ENCODE results near the gene GP1BA.

GP1BA gene

DNA sequence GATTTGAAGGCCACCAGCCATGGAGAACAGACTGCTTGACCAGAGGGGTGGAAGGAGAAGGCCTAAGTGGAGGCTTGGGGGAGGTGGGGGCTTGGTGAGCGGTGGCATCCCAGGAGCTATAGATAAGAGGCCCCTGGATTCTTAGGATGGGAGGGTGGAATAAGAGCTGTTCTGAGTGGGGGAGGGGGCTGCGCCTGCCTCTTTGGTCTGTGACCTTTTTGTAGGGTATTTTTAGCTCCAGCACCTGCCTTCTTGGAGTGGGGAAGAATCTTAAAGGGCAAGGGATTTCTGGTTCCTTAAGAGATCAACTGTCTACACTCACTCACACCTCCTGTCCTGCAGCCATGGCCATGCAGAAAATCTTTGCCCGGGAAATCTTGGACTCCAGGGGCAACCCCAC, 19.4 kb downstream of the GP1BA start:
- no peak for DNase-seq

GRCh38 chr17:4953451-4953961, 21.4 kb downstream of the GP1BA start:
- DNase-seq, result no peak

- no peak for DNase-seq
Measured at GRCh38 chr17:4955091-4955490, 23.0 kb downstream of the GP1BA start.

DNA sequence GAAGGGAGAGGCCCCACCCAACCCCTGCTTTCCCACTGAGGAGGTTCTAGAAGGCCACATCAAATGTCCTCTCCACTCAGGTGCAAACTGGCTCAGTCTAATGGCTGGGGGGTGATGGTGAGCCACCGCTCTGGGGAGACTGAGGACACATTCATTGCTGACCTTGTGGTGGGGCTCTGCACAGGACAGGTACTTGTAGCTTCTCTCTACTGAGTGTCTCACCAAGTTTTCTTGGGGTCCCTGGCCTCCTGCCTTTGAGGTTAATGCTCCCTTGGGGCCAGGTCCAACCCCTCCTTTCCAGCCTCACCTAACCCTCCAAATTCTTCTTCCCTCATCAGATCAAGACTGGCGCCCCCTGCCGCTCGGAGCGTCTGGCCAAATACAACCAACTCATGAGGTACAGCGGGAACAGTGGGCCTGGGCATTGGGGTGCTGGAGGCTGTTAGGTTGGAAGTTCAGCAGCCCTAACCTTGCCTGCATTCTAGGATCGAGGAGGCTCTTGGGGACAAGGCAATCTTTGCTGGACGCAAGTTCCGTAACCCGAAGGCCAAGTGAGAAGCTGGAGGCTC, 24.5 kb downstream of the GP1BA start:
- DNase-seq, result no peak

DNA sequence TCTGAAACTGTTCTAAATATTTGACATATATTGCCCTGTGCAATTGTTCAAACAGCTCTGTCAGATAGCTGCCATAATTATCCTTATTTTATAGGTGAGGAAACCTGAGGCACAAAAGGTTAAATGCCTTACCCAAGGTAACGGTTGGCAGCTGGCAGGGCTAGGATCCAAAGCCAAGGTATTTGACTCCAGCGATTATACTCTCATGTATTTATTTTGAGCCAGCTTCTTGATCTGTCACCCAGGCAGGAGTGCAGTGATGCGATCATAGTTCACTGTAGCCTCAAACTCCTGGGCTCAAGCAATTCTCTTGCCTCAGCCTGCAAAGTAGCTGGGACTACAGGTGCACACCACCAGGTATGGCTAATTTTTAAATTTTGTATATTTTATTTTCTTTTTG, 26.0 kb downstream of the GP1BA start:
- no peak for DNase-seq

DNA sequence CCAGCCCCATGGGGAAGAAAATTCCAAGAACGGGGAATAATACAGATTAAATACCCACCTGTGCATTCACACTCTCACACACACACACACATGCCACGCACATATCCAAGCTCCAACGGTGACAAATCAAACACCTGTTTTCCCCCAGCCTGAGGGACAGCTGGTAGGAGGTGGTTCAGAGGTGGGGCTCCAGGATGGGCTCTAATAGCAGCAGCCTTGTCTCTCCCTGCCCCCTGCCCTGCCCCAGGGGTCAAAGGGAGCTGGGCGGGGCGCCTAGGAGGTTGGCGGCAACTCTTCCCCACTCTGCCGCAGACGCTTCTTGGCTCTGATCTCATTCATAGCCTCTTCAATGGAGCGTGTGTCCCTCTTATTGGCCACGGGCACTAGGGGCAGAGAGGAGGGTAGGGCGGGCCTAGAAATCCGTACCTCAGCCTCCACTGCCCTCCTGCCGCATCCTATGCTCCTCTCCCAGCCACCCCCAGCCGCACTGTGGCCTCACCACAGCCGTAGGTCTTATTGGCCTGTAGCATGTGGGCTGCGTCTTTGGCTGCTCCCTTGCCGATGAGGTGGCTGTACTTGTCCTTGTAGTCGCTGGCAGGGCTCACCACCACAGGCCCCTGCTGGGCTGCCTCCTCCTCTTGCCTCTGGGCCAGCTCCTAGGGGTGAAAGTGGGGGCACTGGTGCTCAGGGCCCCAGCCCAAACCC, 27.3 kb downstream of the GP1BA start:
- DNase-seq, result no peak

- DNase-seq, result no peak
Measured at GRCh38 chr17:4960279-4960922, 28.3 kb downstream of the GP1BA start.

DNA sequence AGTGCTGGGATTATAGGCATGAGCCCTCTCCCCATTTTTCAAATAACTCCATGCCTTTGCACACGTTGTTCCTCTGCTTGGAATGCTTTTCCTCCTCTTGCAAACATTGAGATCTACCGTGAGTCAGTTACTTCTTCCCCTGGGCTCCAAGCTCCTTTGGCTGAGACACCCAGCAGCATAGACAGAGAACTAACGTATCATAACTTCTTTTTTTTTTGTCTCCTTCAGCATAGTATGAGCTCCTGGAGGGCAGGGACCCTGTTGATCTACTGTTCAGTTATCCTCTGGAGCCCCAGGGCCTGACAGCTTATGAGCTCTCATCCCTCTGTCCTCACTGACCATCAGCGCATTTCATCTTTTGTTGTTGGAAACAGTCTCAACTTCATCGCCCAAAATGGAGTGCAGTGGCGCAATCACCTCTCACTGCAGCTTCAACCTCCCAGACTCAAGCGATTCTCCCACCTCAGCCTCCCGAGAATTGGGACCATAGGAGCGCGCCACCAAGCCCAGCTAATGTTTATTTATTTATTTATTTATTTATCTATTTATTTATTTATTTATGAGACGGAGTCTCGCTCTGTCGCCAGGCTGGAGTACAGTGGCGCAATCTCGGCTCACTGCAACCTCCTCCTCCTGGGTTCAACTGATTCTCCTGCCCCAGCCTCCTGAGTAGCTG, 33.4 kb downstream of the GP1BA start:
- no peak for DNase-seq

- peak; percentile 96 for DNase-seq
Measured at GRCh38 chr17:4966844-4967538, 34.9 kb downstream of the GP1BA start.

GRCh38 chr17:4967539-4968485, 35.7 kb downstream of the GP1BA start, which contains the start of gene SPAG7:
SPAG7 (minus strand) TSS chr17:4967817; CDS start chr17:4967804, 13 bp downstream.
- DNase-seq, result peak; percentile 92

DNA sequence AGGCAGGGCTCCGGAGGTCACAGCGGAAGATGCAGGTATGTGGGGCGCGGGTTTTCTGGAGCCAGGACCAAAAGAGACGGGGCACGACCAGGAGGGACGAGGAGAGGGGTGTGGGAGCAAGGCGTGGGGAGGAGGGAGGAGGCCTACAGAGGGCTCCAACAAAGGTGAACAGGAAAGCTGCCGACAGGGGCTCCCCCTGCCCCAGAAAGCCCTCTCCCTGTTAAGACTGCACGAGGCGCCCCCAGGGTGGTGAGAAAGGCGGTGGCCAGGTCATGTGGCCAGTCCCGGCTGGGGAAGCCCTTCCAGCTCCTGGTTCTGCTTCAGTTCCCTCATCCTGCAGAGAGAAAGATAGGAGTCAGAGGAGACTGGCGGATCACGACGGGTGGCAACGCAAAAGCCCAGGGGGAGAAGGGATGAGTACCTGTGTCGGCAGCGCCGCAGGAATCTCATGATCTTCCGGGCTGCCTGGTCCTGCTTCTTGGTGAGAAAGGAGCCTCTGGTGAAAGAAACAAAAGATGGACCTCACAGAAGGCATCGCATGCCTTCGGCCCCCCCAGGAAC, 36.5 kb downstream of the GP1BA start:
- no peak for DNase-seq

- DNase-seq, result no peak
Measured at GRCh38 chr17:4969047-4969550, 37.0 kb downstream of the GP1BA start.

DNA sequence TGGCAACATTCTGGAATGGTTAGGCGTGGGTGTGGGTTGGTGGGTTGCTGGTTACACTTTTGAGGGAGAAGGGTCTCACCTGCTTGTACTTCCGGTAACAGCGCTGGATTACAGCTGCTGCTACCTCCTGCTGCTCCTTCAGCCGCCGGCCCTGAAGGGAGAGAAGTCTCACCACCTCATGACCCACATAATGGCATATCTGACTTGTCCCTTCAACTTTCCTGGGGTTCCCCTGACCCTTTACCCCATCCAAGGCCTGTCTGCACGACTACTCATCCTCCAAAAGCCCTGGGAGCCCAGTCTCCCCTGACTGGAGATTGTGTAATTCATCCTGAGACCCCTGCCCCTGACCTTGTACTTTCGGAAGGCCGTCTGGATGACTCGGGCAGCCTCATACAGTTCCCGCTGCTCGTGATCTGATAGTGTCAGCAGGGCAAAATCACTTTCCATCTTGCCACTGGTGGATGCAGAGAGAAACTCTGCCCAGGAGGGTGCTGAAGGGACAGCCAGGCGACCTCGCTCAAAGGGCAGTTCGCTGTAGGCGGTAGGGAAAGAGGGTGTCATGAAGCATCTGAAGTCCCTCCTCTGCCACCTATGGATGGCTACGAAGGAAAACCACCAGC, 37.6 kb downstream of the GP1BA start:
- no peak for DNase-seq

DNA sequence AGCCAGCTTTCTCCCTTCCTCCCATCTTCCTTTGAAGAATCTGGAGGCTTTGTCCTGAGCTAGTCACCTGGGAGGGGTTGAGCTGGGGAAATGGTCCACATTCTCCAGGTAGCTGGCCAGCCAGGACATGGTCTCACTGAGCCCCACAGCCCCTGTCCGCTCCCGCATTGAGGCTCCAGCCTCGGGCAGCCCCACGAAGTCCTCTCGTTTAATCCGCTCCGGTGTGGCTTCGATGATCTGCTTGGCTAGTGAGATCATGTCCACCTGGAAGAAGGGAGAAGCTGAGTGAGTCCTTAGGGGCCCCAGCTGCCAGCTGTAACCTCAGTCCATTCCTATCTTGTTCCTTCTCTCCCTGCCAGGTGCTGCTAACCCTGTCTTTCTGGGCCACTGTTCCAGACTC, 38.2 kb downstream of the GP1BA start:
- no peak for DNase-seq

GRCh38 chr17:4971826-4972225, 39.7 kb downstream of the GP1BA start:
- no peak for DNase-seq

- DNase-seq, result no peak
Measured at GRCh38 chr17:4972322-4972721, 40.2 kb downstream of the GP1BA start.

GRCh38 chr17:4972752-4973151, 40.7 kb downstream of the GP1BA start:
- no peak for DNase-seq

- no peak for DNase-seq
Measured at GRCh38 chr17:4973256-4974114, 41.4 kb downstream of the GP1BA start.

DNA sequence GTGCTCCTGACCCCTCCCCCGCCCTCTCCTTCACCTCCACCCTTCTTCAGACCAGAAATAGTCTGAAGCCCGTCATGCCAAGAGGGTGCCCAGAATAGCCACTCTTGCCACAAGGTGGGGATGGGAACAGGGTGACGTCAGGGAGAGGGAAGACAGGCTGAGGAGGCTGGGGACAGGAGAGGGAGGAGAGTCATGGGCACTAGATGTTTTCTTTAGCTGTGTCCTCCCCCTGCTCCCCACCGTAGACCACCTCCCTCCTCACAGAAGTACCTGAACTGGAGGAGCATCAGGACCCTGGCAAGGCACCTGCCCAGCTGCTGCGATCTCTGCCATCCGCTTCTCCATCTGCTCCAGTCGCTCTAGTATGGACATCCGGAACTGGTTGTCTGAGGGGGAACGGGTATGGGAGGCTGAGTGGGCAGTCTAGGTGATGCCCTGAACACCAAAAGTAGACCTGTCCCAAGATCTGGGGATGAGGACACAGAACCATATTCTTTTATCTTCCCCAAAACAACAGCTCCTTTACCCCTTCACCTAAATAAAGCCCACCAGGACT, 42.1 kb downstream of the GP1BA start:
- no peak for DNase-seq
